Left colon (tissue), 2 donors: ENCODE results near the gene USP31. TPM values are rescaled to one million over a fixed set of nuclear protein-coding genes. Genes with fewer than 3 reads are reported as not detected.

Source experiments
- ATAC-seq: fragments of 200-7000 bp; cut with Tn5 transposase; one replicate; pipeline ENCODE4 v1.9.1; 2020; ENCODE audit warnings: mild to moderate bottlenecking, moderate library complexity
- DNase-seq, 2 donors: peaks; one replicate each; pipeline ENCODE4 v3.0.0-alpha.2; 2020
- intact Hi-C, 2 donors: fragments of 100-400 bp; cut with DNase I in 1 of 2; cut with micrococcal nuclease in 1 of 2; formaldehyde crosslinking; loops; one replicate each; pipeline versions ENCODE4 v1.11.2 to v1.14.0; 2022; cut with DNase I, micrococcal nuclease
- total RNA-seq, 2 donors: library from RNA; stranded (reverse); fragmentation: NEBNext Ultra II Directional; extraction: Animal tissue kit (Norgen Biotek cat#: 25700); gene quantifications; one replicate each; pipeline ENCODE4 v1.2.1, GENCODE V29; 2021
- donor health status: DM: no; HTN: no; CAD: no.
- donor health status: DM: yes; HTN: yes; CAD: no.

USP31 gene
- total RNA-seq, 2 donors from 2014 or later, result 5.8 to 7.5 TPM

- DNase-seq (no peak), ATAC-seq (no peak)
- intact Hi-C loops, result no loop called here
Measured at GRCh38 chr16:23080329-23080728, 68.9 kb downstream of the USP31 start.

GRCh38 chr16:23079675-23080301, 69.5 kb downstream of the USP31 start:
- DNase-seq (peak; percentile 60 to 71), ATAC-seq (peak; percentile 89)
- intact Hi-C loops, result no loop called here

- ATAC-seq, result no peak
- DNase-seq, result no peak
- intact Hi-C loops, result no loop called here
Measured at GRCh38 chr16:23074423-23074822, 74.8 kb downstream of the USP31 start.

GRCh38 chr16:23072769-23073549, 76.3 kb downstream of the USP31 start:
- no peak for ATAC-seq

GRCh38 chr16:23072084-23072599, 77.1 kb downstream of the USP31 start:
- ATAC-seq (peak; percentile 97), DNase-seq (peak; percentile 80 to 88)
- intact Hi-C loops, result no loop called here

More at GRCh38 chr16:23072769-23073549, 76.3 kb downstream of the USP31 start:
- DNase-seq, result no peak
- intact Hi-C loops, result no loop called here

GRCh38 chr16:23071196-23072083, 77.8 kb downstream of the USP31 start:
- ATAC-seq (peak; percentile 43), DNase-seq (no peak)
- intact Hi-C loops, result no loop called here

- DNase-seq, result no peak
- intact Hi-C loops, result no loop called here
- ATAC-seq, result no peak
Measured at GRCh38 chr16:23069844-23070243, 79.4 kb downstream of the USP31 start.

- DNase-seq, result no peak
- no peak for ATAC-seq
- intact Hi-C loops, result no loop called here
Measured at GRCh38 chr16:23068079-23068736, 81.0 kb downstream of the USP31 start.

GRCh38 chr16:23066676-23067075, 82.6 kb downstream of the USP31 start:
- intact Hi-C loops, result no loop called here
- ATAC-seq, result no peak
- DNase-seq, result no peak

- intact Hi-C loops, result no loop called here
- DNase-seq (no peak), ATAC-seq (no peak)
Measured at GRCh38 chr16:23064639-23065038, 84.6 kb downstream of the USP31 start.

- DNase-seq (no peak), ATAC-seq (no peak)
- intact Hi-C loops, result no loop called here
Measured at GRCh38 chr16:23062524-23062923, 86.7 kb downstream of the USP31 start.

GRCh38 chr16:23061669-23062068, 87.6 kb downstream of the USP31 start:
- intact Hi-C loops, result no loop called here
- ATAC-seq (no peak), DNase-seq (no peak)

GRCh38 chr16:23060458-23061320, 88.6 kb downstream of the USP31 start:
- DNase-seq, result peak; percentile 39 to 79
- peak; percentile 85 for ATAC-seq
- intact Hi-C loops, result no loop called here

- intact Hi-C loops, result loop anchor here in 1 of 2 donors (10.0 kb wide), 1 partner anchor 155 kb away; no protein-coding TSS in a partner anchor
- no peak for DNase-seq
- no peak for ATAC-seq
Measured at GRCh38 chr16:23059433-23059832, 89.8 kb downstream of the USP31 start.

- intact Hi-C loops, result loop anchor here in 1 of 2 donors (10.0 kb wide), 1 partner anchor 154 kb away; no protein-coding TSS in a partner anchor
Measured at GRCh38 chr16:23058576-23058975, 90.7 kb downstream of the USP31 start.

GRCh38 chr16:23057013-23057596, 92.1 kb downstream of the USP31 start:
- DNase-seq, result no peak
- intact Hi-C loops, result loop anchor here in 1 of 2 donors (10.0 kb wide), 1 partner anchor 152 kb away; no protein-coding TSS in a partner anchor

More at GRCh38 chr16:23058576-23058975, 90.7 kb downstream of the USP31 start:
- no peak for ATAC-seq
- no peak for DNase-seq

GRCh38 chr16:23055481-23055880, 93.8 kb downstream of the USP31 start:
- intact Hi-C loops, result loop anchor here in 1 of 2 donors (10.0 kb wide), 1 partner anchor 151 kb away; no protein-coding TSS in a partner anchor
- DNase-seq (no peak), ATAC-seq (no peak)

More at GRCh38 chr16:23057013-23057596, 92.1 kb downstream of the USP31 start:
- no peak for ATAC-seq
